ENCODE data around the gene CLASP1. TPM values are rescaled to one million over a fixed set of nuclear protein-coding genes. Genes with fewer than 3 reads are reported as not detected.

The CLASP1 gene
- total and polyA plus RNA-seq, 4 donors = 7.5 to 50.0 (median 21.9) TPM

DNA sequence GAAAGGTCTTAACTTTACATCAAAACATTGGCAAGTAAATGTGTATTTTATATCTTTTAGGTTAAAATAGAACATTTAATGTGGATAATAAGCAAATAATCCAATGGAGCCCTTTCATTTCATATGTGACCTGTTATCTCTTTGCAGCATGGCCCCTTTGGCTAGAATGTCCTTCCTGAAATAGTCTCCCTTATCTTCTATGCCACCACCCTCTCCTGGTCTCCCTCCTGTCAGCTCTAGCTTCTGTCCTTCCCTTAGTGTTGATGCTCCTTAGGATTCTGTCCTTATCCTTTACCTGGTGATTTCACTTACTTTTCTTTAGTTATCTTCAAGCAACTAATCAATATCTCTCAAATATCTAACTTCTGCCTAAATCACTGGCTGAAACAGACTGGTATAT is 277.2 kb downstream of the CLASP1 start:
- H3K36me3 ChIP-seq (ENCODE audit: control insufficient read depth in 4 of 4, insufficient read depth in 3 of 4, low read depth in 1 of 4, low read length in 3 of 4) = peaks cover 7 to 40% (median 22%) of the 10 kb centered on the region in 4 donors
- H3K9me3 ChIP-seq (ENCODE audit: control insufficient read depth in 4 of 4, low read length in 3 of 4) = no peaks in the 10 kb centered on the region
- no peak overlapping the region for H3K27ac ChIP-seq (ENCODE audit: low read depth in 1 of 2, low read length in 2 of 2)
- no peaks in the 10 kb centered on the region for H3K4me1 ChIP-seq (ENCODE audit: control insufficient read depth in 4 of 4, insufficient read depth in 4 of 4, low read length in 3 of 4)
- no peak for DNase-seq (ENCODE audit: low spot score)
- H3K9ac ChIP-seq (ENCODE audit: low read depth in 1 of 2, low read length in 2 of 2) = no peak overlapping the region
- no peak overlapping the region for H3K4me3 ChIP-seq (ENCODE audit: low read depth in 1 of 3, low read length in 3 of 3)
- H3K27me3 ChIP-seq (ENCODE audit: control insufficient read depth in 4 of 4, insufficient read depth in 4 of 4, low read length in 3 of 4) = no peaks in the 10 kb centered on the region
- TF ChIP-seq RAD21 (IDR thresholded peaks at IDR 0.05) (no peak), FOXA2 (IDR thresholded peaks at IDR 0.05) (no peak), TAF1 (conservative IDR thresholded peaks at IDR 0.05) (no peak), SP1 (IDR thresholded peaks at IDR 0.05) (no peak), EGR1 (IDR thresholded peaks at IDR 0.05; ENCODE audit: low read depth in 2 of 2) (no peak), HNF4G (IDR thresholded peaks at IDR 0.05) (no peak), CTCF (IDR thresholded peaks at IDR 0.05; ENCODE audit: low read depth, low read length, missing input control) (no peak), HNF4A (conservative IDR thresholded peaks at IDR 0.05) (no peak), YY1 (IDR thresholded peaks at IDR 0.05) (no peak), RXRA (IDR thresholded peaks at IDR 0.05) (no peak), GABPA (IDR thresholded peaks at IDR 0.05 in 1 of 2, conservative IDR thresholded peaks at IDR 0.05 in 1 of 2) (no peak), FOXA1 (IDR thresholded peaks at IDR 0.05) (no peak), NR2F2 (IDR thresholded peaks at IDR 0.05) (no peak)
- TF ChIP-seq, protein P1, sequence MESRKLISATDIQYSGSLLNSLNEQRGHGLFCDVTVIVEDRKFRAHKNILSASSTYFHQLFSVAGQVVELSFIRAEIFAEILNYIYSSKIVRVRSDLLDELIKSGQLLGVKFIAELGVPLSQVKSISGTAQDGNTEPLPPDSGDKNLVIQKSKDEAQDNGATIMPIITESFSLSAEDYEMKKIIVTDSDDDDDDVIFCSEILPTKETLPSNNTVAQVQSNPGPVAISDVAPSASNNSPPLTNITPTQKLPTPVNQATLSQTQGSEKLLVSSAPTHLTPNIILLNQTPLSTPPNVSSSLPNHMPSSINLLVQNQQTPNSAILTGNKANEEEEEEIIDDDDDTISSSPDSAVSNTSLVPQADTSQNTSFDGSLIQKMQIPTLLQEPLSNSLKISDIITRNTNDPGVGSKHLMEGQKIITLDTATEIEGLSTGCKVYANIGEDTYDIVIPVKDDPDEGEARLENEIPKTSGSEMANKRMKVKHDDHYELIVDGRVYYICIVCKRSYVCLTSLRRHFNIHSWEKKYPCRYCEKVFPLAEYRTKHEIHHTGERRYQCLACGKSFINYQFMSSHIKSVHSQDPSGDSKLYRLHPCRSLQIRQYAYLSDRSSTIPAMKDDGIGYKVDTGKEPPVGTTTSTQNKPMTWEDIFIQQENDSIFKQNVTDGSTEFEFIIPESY (IDR thresholded peaks at IDR 0.05) = no peak
- TF ChIP-seq, protein P2, sequence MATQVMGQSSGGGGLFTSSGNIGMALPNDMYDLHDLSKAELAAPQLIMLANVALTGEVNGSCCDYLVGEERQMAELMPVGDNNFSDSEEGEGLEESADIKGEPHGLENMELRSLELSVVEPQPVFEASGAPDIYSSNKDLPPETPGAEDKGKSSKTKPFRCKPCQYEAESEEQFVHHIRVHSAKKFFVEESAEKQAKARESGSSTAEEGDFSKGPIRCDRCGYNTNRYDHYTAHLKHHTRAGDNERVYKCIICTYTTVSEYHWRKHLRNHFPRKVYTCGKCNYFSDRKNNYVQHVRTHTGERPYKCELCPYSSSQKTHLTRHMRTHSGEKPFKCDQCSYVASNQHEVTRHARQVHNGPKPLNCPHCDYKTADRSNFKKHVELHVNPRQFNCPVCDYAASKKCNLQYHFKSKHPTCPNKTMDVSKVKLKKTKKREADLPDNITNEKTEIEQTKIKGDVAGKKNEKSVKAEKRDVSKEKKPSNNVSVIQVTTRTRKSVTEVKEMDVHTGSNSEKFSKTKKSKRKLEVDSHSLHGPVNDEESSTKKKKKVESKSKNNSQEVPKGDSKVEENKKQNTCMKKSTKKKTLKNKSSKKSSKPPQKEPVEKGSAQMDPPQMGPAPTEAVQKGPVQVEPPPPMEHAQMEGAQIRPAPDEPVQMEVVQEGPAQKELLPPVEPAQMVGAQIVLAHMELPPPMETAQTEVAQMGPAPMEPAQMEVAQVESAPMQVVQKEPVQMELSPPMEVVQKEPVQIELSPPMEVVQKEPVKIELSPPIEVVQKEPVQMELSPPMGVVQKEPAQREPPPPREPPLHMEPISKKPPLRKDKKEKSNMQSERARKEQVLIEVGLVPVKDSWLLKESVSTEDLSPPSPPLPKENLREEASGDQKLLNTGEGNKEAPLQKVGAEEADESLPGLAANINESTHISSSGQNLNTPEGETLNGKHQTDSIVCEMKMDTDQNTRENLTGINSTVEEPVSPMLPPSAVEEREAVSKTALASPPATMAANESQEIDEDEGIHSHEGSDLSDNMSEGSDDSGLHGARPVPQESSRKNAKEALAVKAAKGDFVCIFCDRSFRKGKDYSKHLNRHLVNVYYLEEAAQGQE (IDR thresholded peaks at IDR 0.05) = no peak

- Histone ChIP-seq H3K36me3 (ENCODE audit: control insufficient read depth in 4 of 4, insufficient read depth in 3 of 4, low read depth in 1 of 4, low read length in 3 of 4) (peaks cover under 1 to 48% (median 33%) of the 10 kb centered on the region in 4 donors), H3K9ac (ENCODE audit: low read depth in 1 of 2, low read length in 2 of 2) (no peak overlapping the region), H3K4me1 (ENCODE audit: control insufficient read depth in 4 of 4, insufficient read depth in 4 of 4, low read length in 3 of 4) (no peaks in the 10 kb centered on the region), H3K27ac (ENCODE audit: low read depth in 1 of 2, low read length in 2 of 2) (no peak overlapping the region), H3K27me3 (ENCODE audit: control insufficient read depth in 4 of 4, insufficient read depth in 4 of 4, low read length in 3 of 4) (no peaks in the 10 kb centered on the region), H3K9me3 (ENCODE audit: control insufficient read depth in 4 of 4, low read length in 3 of 4) (no peaks in the 10 kb centered on the region), H3K4me3 (ENCODE audit: low read depth in 1 of 3, low read length in 3 of 3) (no peak overlapping the region)
- no peak for DNase-seq (ENCODE audit: low spot score)
- TF ChIP-seq RAD21 (IDR thresholded peaks at IDR 0.05) = no peak
- TF ChIP-seq TAF1 (conservative IDR thresholded peaks at IDR 0.05) = no peak
- TF ChIP-seq YY1 (IDR thresholded peaks at IDR 0.05) = no peak
- no peak for TF ChIP-seq NR2F2 (IDR thresholded peaks at IDR 0.05)
- TF ChIP-seq EGR1 (IDR thresholded peaks at IDR 0.05; ENCODE audit: low read depth in 2 of 2) = no peak
- TF ChIP-seq, protein P2 (IDR thresholded peaks at IDR 0.05) = no peak
- no peak for TF ChIP-seq CTCF (IDR thresholded peaks at IDR 0.05; ENCODE audit: low read depth, low read length, missing input control)
- no peak for TF ChIP-seq FOXA2 (IDR thresholded peaks at IDR 0.05)
- TF ChIP-seq, protein P1 (IDR thresholded peaks at IDR 0.05) = no peak
- TF ChIP-seq HNF4G (IDR thresholded peaks at IDR 0.05) = no peak
- no peak for TF ChIP-seq HNF4A (conservative IDR thresholded peaks at IDR 0.05)
Measured at GRCh38 chr2:121368836-121369235, 280.4 kb downstream of the CLASP1 start.
